ENCODE results near the gene SEMA5A. TPM values are rescaled to one million over a fixed set of nuclear protein-coding genes. Genes with fewer than 3 reads are reported as not detected.

The SEMA5A gene
- total RNA-seq, 1 donor from 2014 or later, result 31.1 TPM

GRCh38 chr5:9209846-9210492, 335.9 kb downstream of the SEMA5A start:
- Mint-ChIP-seq H3K4me1 (ENCODE audit: unreplicated experiment) (peaks cover 8% of the 10 kb centered on the region), H3K27ac (ENCODE audit: unreplicated experiment) (no peak overlapping the region), H3K36me3 (ENCODE audit: low read depth, unreplicated experiment) (no peaks in the 10 kb centered on the region), H3K9me3 (ENCODE audit: unreplicated experiment) (no peaks in the 10 kb centered on the region), H3K4me3 (ENCODE audit: unreplicated experiment) (no peak overlapping the region), H3K27me3 (ENCODE audit: unreplicated experiment) (peaks cover 2% of the 10 kb centered on the region)
- no peak for DNase-seq (ENCODE audit: low spot score)
- no peak for TF ChIP-seq CTCF (IDR thresholded peaks at IDR 0.05; ENCODE audit: unreplicated experiment)

- peaks cover 3% of the 10 kb centered on the region for H3K4me1 Mint-ChIP-seq (ENCODE audit: unreplicated experiment)
- H3K27ac Mint-ChIP-seq (ENCODE audit: unreplicated experiment), result no peak overlapping the region
- H3K4me3 Mint-ChIP-seq (ENCODE audit: unreplicated experiment), result no peak overlapping the region
- H3K36me3 Mint-ChIP-seq (ENCODE audit: low read depth, unreplicated experiment), result no peaks in the 10 kb centered on the region
- peak; percentile 49 for TF ChIP-seq CTCF (IDR thresholded peaks at IDR 0.05; ENCODE audit: unreplicated experiment)
- no peak for DNase-seq (ENCODE audit: low spot score)
- no peaks in the 10 kb centered on the region for H3K27me3 Mint-ChIP-seq (ENCODE audit: unreplicated experiment)
- H3K9me3 Mint-ChIP-seq (ENCODE audit: unreplicated experiment), result no peaks in the 10 kb centered on the region
Measured at GRCh38 chr5:9207817-9208418, 338.0 kb downstream of the SEMA5A start.

- H3K27me3 Mint-ChIP-seq (ENCODE audit: unreplicated experiment), result no peaks in the 10 kb centered on the region
- no peak overlapping the region for H3K27ac Mint-ChIP-seq (ENCODE audit: unreplicated experiment)
- H3K9me3 Mint-ChIP-seq (ENCODE audit: unreplicated experiment), result no peaks in the 10 kb centered on the region
- no peak for TF ChIP-seq CTCF (IDR thresholded peaks at IDR 0.05; ENCODE audit: unreplicated experiment)
- no peak overlapping the region for H3K4me3 Mint-ChIP-seq (ENCODE audit: unreplicated experiment)
- H3K4me1 Mint-ChIP-seq (ENCODE audit: unreplicated experiment), result no peaks in the 10 kb centered on the region
- DNase-seq (ENCODE audit: low spot score), result no peak
- H3K36me3 Mint-ChIP-seq (ENCODE audit: low read depth, unreplicated experiment), result no peaks in the 10 kb centered on the region
Measured at GRCh38 chr5:9202636-9203035, 343.2 kb downstream of the SEMA5A start.

DNA sequence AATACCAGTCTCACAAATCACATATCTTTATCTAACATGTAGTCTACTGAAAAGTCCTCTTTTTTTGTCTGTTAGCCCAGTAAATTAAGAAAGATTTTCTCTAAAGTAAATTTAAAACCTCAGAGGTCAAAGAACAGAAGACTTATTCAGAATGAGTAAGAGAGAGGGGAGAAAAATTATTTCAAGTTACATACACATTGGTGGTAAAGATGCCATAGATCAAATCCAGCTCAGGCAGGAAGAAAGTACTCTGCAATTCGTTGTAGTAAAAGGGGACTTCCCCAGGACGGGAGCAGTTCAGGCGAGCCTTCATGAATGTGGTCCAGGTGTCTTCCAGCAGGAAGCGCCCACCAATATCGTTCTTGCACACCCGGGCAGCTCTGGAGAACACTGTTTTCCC, 344.1 kb downstream of the SEMA5A start:
- no peak for DNase-seq (ENCODE audit: low spot score)
- TF ChIP-seq CTCF (IDR thresholded peaks at IDR 0.05; ENCODE audit: unreplicated experiment), result no peak
- peaks cover 1% of the 10 kb centered on the region for H3K27me3 Mint-ChIP-seq (ENCODE audit: unreplicated experiment)

GRCh38 chr5:9201011-9201410, 344.9 kb downstream of the SEMA5A start:
- H3K36me3 Mint-ChIP-seq (ENCODE audit: low read depth, unreplicated experiment), result no peaks in the 10 kb centered on the region
- no peak overlapping the region for H3K4me3 Mint-ChIP-seq (ENCODE audit: unreplicated experiment)
- DNase-seq (ENCODE audit: low spot score), result no peak
- no peak overlapping the region for H3K27ac Mint-ChIP-seq (ENCODE audit: unreplicated experiment)
- no peaks in the 10 kb centered on the region for H3K4me1 Mint-ChIP-seq (ENCODE audit: unreplicated experiment)
- no peaks in the 10 kb centered on the region for H3K9me3 Mint-ChIP-seq (ENCODE audit: unreplicated experiment)
- TF ChIP-seq CTCF (IDR thresholded peaks at IDR 0.05; ENCODE audit: unreplicated experiment), result no peak
- H3K27me3 Mint-ChIP-seq (ENCODE audit: unreplicated experiment), result peaks cover 1% of the 10 kb centered on the region

More for the DNA sequence above, 344.1 kb downstream of the SEMA5A start:
- no peak overlapping the region for H3K27ac Mint-ChIP-seq (ENCODE audit: unreplicated experiment)
- H3K36me3 Mint-ChIP-seq (ENCODE audit: low read depth, unreplicated experiment), result no peaks in the 10 kb centered on the region
- H3K9me3 Mint-ChIP-seq (ENCODE audit: unreplicated experiment), result no peaks in the 10 kb centered on the region
- H3K4me1 Mint-ChIP-seq (ENCODE audit: unreplicated experiment), result no peaks in the 10 kb centered on the region
- H3K4me3 Mint-ChIP-seq (ENCODE audit: unreplicated experiment), result no peak overlapping the region
